ENCODE data around the gene NTNG1. TPM values are rescaled to one million over a fixed set of nuclear protein-coding genes. Genes with fewer than 3 reads are reported as not detected.
A peak's percentile ranks its signal among the peaks of the same experiment; 100 is the strongest.

NTNG1 gene
- total and polyA plus RNA-seq, 2 of the 13 experiments (the other 11 are each of a cell fraction or from before 2014, with no cell fraction given): not detected

DNA sequence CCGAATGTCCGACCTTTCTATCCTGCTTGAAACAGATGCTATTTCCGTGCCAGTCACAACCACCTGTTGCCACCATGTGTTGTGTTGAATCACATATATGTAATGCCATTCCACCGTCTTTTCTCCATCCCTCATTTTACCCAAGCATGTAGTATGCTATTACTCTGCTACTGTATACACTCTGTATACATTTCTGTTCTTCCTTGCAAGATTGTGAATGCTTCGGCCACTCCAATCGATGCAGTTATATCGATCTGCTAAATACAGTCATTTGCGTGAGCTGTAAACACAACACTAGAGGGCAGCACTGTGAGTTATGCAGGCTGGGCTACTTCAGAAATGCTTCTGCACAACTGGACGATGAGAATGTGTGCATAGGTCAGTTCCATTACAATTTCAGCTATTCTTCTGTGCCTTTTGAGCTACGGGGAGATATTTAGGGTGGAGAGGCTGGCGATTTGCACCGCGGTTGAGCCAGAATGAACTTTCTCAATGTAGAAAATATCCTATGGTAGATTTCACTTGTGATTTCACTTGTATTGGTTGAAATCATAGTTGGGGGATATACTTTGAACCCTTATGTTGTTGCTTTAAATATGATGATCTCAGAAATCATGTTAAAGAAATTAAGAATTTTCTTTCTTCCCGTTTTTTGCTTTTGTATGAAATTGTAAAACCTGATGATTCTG, 289.8 kb downstream of the NTNG1 start (continued):
- TF ChIP-seq, protein P1, sequence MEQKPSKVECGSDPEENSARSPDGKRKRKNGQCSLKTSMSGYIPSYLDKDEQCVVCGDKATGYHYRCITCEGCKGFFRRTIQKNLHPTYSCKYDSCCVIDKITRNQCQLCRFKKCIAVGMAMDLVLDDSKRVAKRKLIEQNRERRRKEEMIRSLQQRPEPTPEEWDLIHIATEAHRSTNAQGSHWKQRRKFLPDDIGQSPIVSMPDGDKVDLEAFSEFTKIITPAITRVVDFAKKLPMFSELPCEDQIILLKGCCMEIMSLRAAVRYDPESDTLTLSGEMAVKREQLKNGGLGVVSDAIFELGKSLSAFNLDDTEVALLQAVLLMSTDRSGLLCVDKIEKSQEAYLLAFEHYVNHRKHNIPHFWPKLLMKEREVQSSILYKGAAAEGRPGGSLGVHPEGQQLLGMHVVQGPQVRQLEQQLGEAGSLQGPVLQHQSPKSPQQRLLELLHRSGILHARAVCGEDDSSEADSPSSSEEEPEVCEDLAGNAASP (CRISPR knock-in tag; IDR thresholded peaks at IDR 0.05; ENCODE audit: borderline replicate concordance): no peak
- TF ChIP-seq, protein P2, sequence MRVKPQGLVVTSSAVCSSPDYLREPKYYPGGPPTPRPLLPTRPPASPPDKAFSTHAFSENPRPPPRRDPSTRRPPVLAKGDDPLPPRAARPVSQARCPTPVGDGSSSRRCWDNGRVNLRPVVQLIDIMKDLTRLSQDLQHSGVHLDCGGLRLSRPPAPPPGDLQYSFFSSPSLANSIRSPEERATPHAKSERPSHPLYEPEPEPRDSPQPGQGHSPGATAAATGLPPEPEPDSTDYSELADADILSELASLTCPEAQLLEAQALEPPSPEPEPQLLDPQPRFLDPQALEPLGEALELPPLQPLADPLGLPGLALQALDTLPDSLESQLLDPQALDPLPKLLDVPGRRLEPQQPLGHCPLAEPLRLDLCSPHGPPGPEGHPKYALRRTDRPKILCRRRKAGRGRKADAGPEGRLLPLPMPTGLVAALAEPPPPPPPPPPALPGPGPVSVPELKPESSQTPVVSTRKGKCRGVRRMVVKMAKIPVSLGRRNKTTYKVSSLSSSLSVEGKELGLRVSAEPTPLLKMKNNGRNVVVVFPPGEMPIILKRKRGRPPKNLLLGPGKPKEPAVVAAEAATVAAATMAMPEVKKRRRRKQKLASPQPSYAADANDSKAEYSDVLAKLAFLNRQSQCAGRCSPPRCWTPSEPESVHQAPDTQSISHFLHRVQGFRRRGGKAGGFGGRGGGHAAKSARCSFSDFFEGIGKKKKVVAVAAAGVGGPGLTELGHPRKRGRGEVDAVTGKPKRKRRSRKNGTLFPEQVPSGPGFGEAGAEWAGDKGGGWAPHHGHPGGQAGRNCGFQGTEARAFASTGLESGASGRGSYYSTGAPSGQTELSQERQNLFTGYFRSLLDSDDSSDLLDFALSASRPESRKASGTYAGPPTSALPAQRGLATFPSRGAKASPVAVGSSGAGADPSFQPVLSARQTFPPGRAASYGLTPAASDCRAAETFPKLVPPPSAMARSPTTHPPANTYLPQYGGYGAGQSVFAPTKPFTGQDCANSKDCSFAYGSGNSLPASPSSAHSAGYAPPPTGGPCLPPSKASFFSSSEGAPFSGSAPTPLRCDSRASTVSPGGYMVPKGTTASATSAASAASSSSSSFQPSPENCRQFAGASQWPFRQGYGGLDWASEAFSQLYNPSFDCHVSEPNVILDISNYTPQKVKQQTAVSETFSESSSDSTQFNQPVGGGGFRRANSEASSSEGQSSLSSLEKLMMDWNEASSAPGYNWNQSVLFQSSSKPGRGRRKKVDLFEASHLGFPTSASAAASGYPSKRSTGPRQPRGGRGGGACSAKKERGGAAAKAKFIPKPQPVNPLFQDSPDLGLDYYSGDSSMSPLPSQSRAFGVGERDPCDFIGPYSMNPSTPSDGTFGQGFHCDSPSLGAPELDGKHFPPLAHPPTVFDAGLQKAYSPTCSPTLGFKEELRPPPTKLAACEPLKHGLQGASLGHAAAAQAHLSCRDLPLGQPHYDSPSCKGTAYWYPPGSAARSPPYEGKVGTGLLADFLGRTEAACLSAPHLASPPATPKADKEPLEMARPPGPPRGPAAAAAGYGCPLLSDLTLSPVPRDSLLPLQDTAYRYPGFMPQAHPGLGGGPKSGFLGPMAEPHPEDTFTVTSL (CRISPR knock-in tag; IDR thresholded peaks at IDR 0.05; ENCODE audit: borderline replicate concordance): peak; percentile 35; the same call in 1 of the 2 replicates
- no peak for TF ChIP-seq ZKSCAN5 (CRISPR knock-in tag; IDR thresholded peaks at IDR 0.05)
- no peak for TF ChIP-seq SIN3B (IDR thresholded peaks at IDR 0.05; ENCODE audit: low read length)
- TF ChIP-seq, protein P3, sequence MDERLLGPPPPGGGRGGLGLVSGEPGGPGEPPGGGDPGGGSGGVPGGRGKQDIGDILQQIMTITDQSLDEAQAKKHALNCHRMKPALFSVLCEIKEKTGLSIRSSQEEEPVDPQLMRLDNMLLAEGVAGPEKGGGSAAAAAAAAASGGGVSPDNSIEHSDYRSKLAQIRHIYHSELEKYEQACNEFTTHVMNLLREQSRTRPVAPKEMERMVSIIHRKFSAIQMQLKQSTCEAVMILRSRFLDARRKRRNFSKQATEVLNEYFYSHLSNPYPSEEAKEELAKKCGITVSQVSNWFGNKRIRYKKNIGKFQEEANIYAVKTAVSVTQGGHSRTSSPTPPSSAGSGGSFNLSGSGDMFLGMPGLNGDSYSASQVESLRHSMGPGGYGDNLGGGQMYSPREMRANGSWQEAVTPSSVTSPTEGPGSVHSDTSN (CRISPR knock-in tag; IDR thresholded peaks at IDR 0.05): no peak
- peak; percentile 56; the same call in 1 of the 2 replicates for TF ChIP-seq FOSL2 (CRISPR knock-in tag; IDR thresholded peaks at IDR 0.05)
- TF ChIP-seq ZNF333 (CRISPR knock-in tag; IDR thresholded peaks at IDR 0.05; ENCODE audit: borderline replicate concordance): no peak
- no peak for TF ChIP-seq TEAD2 (CRISPR knock-in tag; IDR thresholded peaks at IDR 0.05)
- no peak for TF ChIP-seq ZFP41 (CRISPR knock-in tag; IDR thresholded peaks at IDR 0.05; ENCODE audit: borderline replicate concordance)
- TF ChIP-seq ZMYM4 (CRISPR knock-in tag; IDR thresholded peaks at IDR 0.05): peak; percentile 87
- TF ChIP-seq ZSCAN29 (CRISPR knock-in tag; conservative IDR thresholded peaks at IDR 0.05): no peak
- TF ChIP-seq ZEB1 (IDR thresholded peaks at IDR 0.05; ENCODE audit: insufficient replicate concordance, low read depth): no peak
- TF ChIP-seq, protein P4, sequence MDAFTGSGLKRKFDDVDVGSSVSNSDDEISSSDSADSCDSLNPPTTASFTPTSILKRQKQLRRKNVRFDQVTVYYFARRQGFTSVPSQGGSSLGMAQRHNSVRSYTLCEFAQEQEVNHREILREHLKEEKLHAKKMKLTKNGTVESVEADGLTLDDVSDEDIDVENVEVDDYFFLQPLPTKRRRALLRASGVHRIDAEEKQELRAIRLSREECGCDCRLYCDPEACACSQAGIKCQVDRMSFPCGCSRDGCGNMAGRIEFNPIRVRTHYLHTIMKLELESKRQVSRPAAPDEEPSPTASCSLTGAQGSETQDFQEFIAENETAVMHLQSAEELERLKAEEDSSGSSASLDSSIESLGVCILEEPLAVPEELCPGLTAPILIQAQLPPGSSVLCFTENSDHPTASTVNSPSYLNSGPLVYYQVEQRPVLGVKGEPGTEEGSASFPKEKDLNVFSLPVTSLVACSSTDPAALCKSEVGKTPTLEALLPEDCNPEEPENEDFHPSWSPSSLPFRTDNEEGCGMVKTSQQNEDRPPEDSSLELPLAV (CRISPR knock-in tag; conservative IDR thresholded peaks at IDR 0.05; ENCODE audit: low read depth): no peak
- TF ChIP-seq CCDC6 (CRISPR knock-in tag; IDR thresholded peaks at IDR 0.05): no peak
- TF ChIP-seq MYNN (CRISPR knock-in tag; IDR thresholded peaks at IDR 0.05; ENCODE audit: low read depth): no peak
- peak; percentile 72; the same call in 1 of the 2 replicates for TF ChIP-seq MIER3 (CRISPR knock-in tag; IDR thresholded peaks at IDR 0.05; ENCODE audit: borderline replicate concordance)
- TF ChIP-seq GTF2F1 (IDR thresholded peaks at IDR 0.05; ENCODE audit: low read length): no peak
- no peak for TF ChIP-seq JUND (CRISPR knock-in tag; IDR thresholded peaks at IDR 0.05)
